NT2/D1 (cell line): ENCODE results near the gene KLHL17.

Experiments used
- SUZ12 ChIP-seq: IDR thresholded peaks from 2 replicates; pipeline ENCODE4 v1.6.1; 2011; ENCODE audit not compliant: insufficient read length, insufficient read depth; ENCODE audit errors: extremely low read depth
- YY1 ChIP-seq: IDR thresholded peaks from 2 replicates; pipeline ENCODE4 v1.6.1; 2011; ENCODE audit not compliant: insufficient read length, insufficient read depth

- no peak for TF ChIP-seq SUZ12
- no peak for TF ChIP-seq YY1
Observed at GRCh38 chr1:995665-996633, 35.6 kb downstream of the KLHL17 start.
